ENCODE measurements around the gene GARIN1A. TPM values are rescaled to one million over a fixed set of nuclear protein-coding genes. Genes with fewer than 3 reads are reported as not detected.

GARIN1A gene
- total RNA-seq, 6 experiments from 2014 or later, result 0.40 to 1.6 (median 1.2) TPM

GRCh38 chr7:128710481-128710880 is 38.4 kb downstream of the GARIN1A start:
- Mint-ChIP-seq H3K4me3 (no peak overlapping the region), H3K9me3 (no peaks in the 10 kb centered on the region), H3K27me3 (ENCODE audit: insufficient read depth) (no peaks in the 10 kb centered on the region; the same call in 1 of the 2 replicates), H3K27ac (no peak overlapping the region), H3K36me3 (ENCODE audit: low read depth) (no peaks in the 10 kb centered on the region), H3K4me1 (ENCODE audit: low read depth) (peaks cover 47% of the 10 kb centered on the region)
- DNase-seq, result no peak
- no peak for TF ChIP-seq CTCF (IDR thresholded peaks at IDR 0.05)

GRCh38 chr7:128713794-128714193 is 41.7 kb downstream of the GARIN1A start:
- no peak for DNase-seq
- H3K9me3 Mint-ChIP-seq, result no peaks in the 10 kb centered on the region

GRCh38 chr7:128714701-128715495 is 42.8 kb downstream of the GARIN1A start:
- no peak overlapping the region for H3K4me3 Mint-ChIP-seq
- H3K27ac Mint-ChIP-seq, result no peak overlapping the region
- no peaks in the 10 kb centered on the region for H3K36me3 Mint-ChIP-seq (ENCODE audit: low read depth)
- H3K27me3 Mint-ChIP-seq (ENCODE audit: insufficient read depth), result no peaks in the 10 kb centered on the region; the same call in 1 of the 2 replicates
- no peak for TF ChIP-seq CTCF (IDR thresholded peaks at IDR 0.05)
- peaks cover 8% of the 10 kb centered on the region; the same call in 1 of the 2 replicates for H3K4me1 Mint-ChIP-seq (ENCODE audit: low read depth)
- H3K9me3 Mint-ChIP-seq, result no peaks in the 10 kb centered on the region
- DNase-seq, result no peak

More at GRCh38 chr7:128713794-128714193, 41.7 kb downstream of the GARIN1A start:
- peaks cover 18% of the 10 kb centered on the region for H3K4me1 Mint-ChIP-seq (ENCODE audit: low read depth)
- H3K27ac Mint-ChIP-seq, result no peak overlapping the region
- H3K4me3 Mint-ChIP-seq, result no peak overlapping the region
- H3K36me3 Mint-ChIP-seq (ENCODE audit: low read depth), result no peaks in the 10 kb centered on the region
- H3K27me3 Mint-ChIP-seq (ENCODE audit: insufficient read depth), result no peaks in the 10 kb centered on the region; the same call in 1 of the 2 replicates
- no peak for TF ChIP-seq CTCF (IDR thresholded peaks at IDR 0.05)

- no peaks in the 10 kb centered on the region for H3K4me1 Mint-ChIP-seq (ENCODE audit: low read depth)
- peaks cover 2% of the 10 kb centered on the region for H3K27me3 Mint-ChIP-seq (ENCODE audit: insufficient read depth)
- H3K36me3 Mint-ChIP-seq (ENCODE audit: low read depth), result no peaks in the 10 kb centered on the region
- no peak overlapping the region for H3K4me3 Mint-ChIP-seq
- no peaks in the 10 kb centered on the region for H3K9me3 Mint-ChIP-seq
- TF ChIP-seq CTCF (IDR thresholded peaks at IDR 0.05), result no peak
- no peak for DNase-seq
- no peak overlapping the region for H3K27ac Mint-ChIP-seq
Measured at GRCh38 chr7:128718967-128719642, 47.0 kb downstream of the GARIN1A start.

GRCh38 chr7:128721376-128721775 is 49.3 kb downstream of the GARIN1A start:
- Mint-ChIP-seq H3K27ac (no peak overlapping the region), H3K4me3 (no peak overlapping the region), H3K36me3 (ENCODE audit: low read depth) (no peaks in the 10 kb centered on the region), H3K27me3 (ENCODE audit: insufficient read depth) (peaks cover 2% of the 10 kb centered on the region; the same call in 1 of the 2 replicates), H3K4me1 (ENCODE audit: low read depth) (no peaks in the 10 kb centered on the region), H3K9me3 (no peaks in the 10 kb centered on the region)
- no peak for TF ChIP-seq CTCF (IDR thresholded peaks at IDR 0.05)
- DNase-seq, result no peak

Other genes with a start within 250 kb of the GARIN1A start
- 1 to 10 TPM; 6.3 to 9.0 (median 7.2) TPM for gene HILPDA, start 216.4 kb upstream of the GARIN1A start, total RNA-seq (2021; fragmentation: NEBNext Ultra II Directional; extraction: Animal tissue kit (Norgen Biotek cat#: 25700))
- gene METTL2B, start 195.5 kb upstream of the GARIN1A start, total RNA-seq (2021; fragmentation: NEBNext Ultra II Directional; extraction: Animal tissue kit (Norgen Biotek cat#: 25700)), result 10 to 100 TPM; 25.5 to 33.6 (median 31.7) TPM
- 100 to 1,000 TPM; 821 to 941 (median 887) TPM for gene CALU, start 67.1 kb downstream of the GARIN1A start, total RNA-seq (2021; fragmentation: NEBNext Ultra II Directional; extraction: Animal tissue kit (Norgen Biotek cat#: 25700))
- not detected for gene OPN1SW, start 103.5 kb downstream of the GARIN1A start, total RNA-seq (2021; fragmentation: NEBNext Ultra II Directional; extraction: Animal tissue kit (Norgen Biotek cat#: 25700))
- 10 to 100 TPM in 4 of 6 experiments, 1 to 10 TPM in 2; 7.4 to 16.5 (median 13.7) TPM for gene CCDC136, start 119.7 kb downstream of the GARIN1A start, total RNA-seq (2021; fragmentation: NEBNext Ultra II Directional; extraction: Animal tissue kit (Norgen Biotek cat#: 25700))
- gene FLNC, start 158.1 kb downstream of the GARIN1A start, total RNA-seq (2021; fragmentation: NEBNext Ultra II Directional; extraction: Animal tissue kit (Norgen Biotek cat#: 25700)), result 100 to 1,000 TPM; 492 to 540 (median 512) TPM
- 100 to 1,000 TPM; 179 to 212 (median 193) TPM for gene ATP6V1F, start 190.6 kb downstream of the GARIN1A start, total RNA-seq (2021; fragmentation: NEBNext Ultra II Directional; extraction: Animal tissue kit (Norgen Biotek cat#: 25700))
- under 1 TPM in 2 of 6 experiments, not detected in 4; 0.05 to 0.07 TPM for gene KCP, start 238.4 kb downstream of the GARIN1A start, total RNA-seq (2021; fragmentation: NEBNext Ultra II Directional; extraction: Animal tissue kit (Norgen Biotek cat#: 25700))

Data from HFFc6 (cell line).